OCI-LY3 (cell line): ENCODE measurements around the gene RELCH.

Experiments
- H2AFZ ChIP-seq: fragments of 200-600, 300-600 bp; shearing (Covaris generic); 2 replicates; pipeline ENCODE4 v1.6.0; 2014; ENCODE audit warnings: antibody characterized with exemption, low read depth, low read length
- H3K27ac ChIP-seq: fragments of 200-600, 300-600 bp; sonication (generic); 2 replicates; pipeline ENCODE4 v1.5.1; 2014; ENCODE audit warnings: mild to moderate bottlenecking, low read length, moderate library complexity, mixed read lengths
- H3K27me3 ChIP-seq: fragments of 200-600, 300-600 bp; sonication (generic); 2 replicates; pipeline ENCODE4 v1.6.1; 2014; ENCODE audit warnings: low read depth, low read length, mixed read lengths
- H3K36me3 ChIP-seq: fragments of 200-600, 300-600 bp; sonication (generic); replicated peaks from 2 replicates; pipeline ENCODE3; 2014; ENCODE audit warnings: low read depth, low read length, mixed read lengths
- H3K4me1 ChIP-seq: fragments of 300-600, 200-600 bp; sonication (generic); 2 replicates; pipeline ENCODE4 v1.6.1; 2014; ENCODE audit warnings: low read length, mixed read lengths
- H3K4me2 ChIP-seq: fragments of 200-600, 300-600 bp; sonication (generic); 2 replicates; pipeline ENCODE4 v1.6.1; 2014; ENCODE audit warnings: low read length, mixed read lengths
- H3K4me3 ChIP-seq: fragments of 300-600, 200-600 bp; sonication (generic); 2 replicates; pipeline ENCODE4 v1.5.1; 2014; ENCODE audit warnings: antibody characterized with exemption, mild to moderate bottlenecking, low read length, moderate library complexity
- H3K79me2 ChIP-seq: fragments of 300-600, 200-600 bp; shearing (Covaris generic); 2 replicates; pipeline ENCODE4 v1.6.1; 2014; ENCODE audit warnings: mild to moderate bottlenecking, low read length, mixed read lengths
- H3K9ac ChIP-seq: fragments of 300-600, 200-600 bp; shearing (Covaris generic); 2 replicates; pipeline ENCODE4 v1.6.0; 2014; ENCODE audit warnings: mild to moderate bottlenecking, low read length, moderate library complexity
- H3K9me3 ChIP-seq: fragments of 200-600, 300-600 bp; shearing (Covaris generic); 2 replicates; pipeline ENCODE4 v1.6.1; 2014; ENCODE audit warnings: low read length, mixed read lengths; ENCODE audit not compliant: insufficient read depth
- H4K20me1 ChIP-seq: fragments of 200-600, 300-600 bp; sonication (generic); 2 replicates; pipeline ENCODE4 v1.6.1; 2016; ENCODE audit warnings: low read length, mixed read lengths; ENCODE audit not compliant: insufficient read depth
- CTCF ChIP-seq: fragments of 200-600, 300-600 bp; sonication (generic); IDR thresholded peaks from 2 replicates; pipeline ENCODE4 v1.5.1; 2014; ENCODE audit warnings: antibody characterized with exemption, low read length, low read depth
- EZH2phosphoT487 ChIP-seq: fragments of 200-600 bp; shearing (Covaris generic); IDR thresholded peaks from 2 replicates; pipeline ENCODE4 v1.6.1; 2018; ENCODE audit warnings: antibody characterized with exemption, mixed run types, low read depth

The RELCH gene

GRCh38 chr18:62144338-62144737 is 42.7 kb upstream of the RELCH start:
- Histone ChIP-seq H4K20me1 (no peaks in the 10 kb centered on the region), H3K9me3 (no peaks in the 10 kb centered on the region), H3K36me3 (peaks cover 11% of the 10 kb centered on the region), H2AFZ (no peak overlapping the region), H3K4me3 (no peak overlapping the region), H3K4me2 (no peak overlapping the region), H3K27ac (no peak overlapping the region), H3K9ac (no peak overlapping the region), H3K4me1 (peaks cover 10% of the 10 kb centered on the region), H3K79me2 (no peaks in the 10 kb centered on the region), H3K27me3 (no peaks in the 10 kb centered on the region)
- TF ChIP-seq EZH2phosphoT487 = no peak
- TF ChIP-seq CTCF = no peak

GRCh38 chr18:62151068-62151771 is 35.8 kb upstream of the RELCH start:
- Histone ChIP-seq H3K79me2 (no peaks in the 10 kb centered on the region), H2AFZ (no peak overlapping the region), H3K4me1 (no peaks in the 10 kb centered on the region), H3K9ac (no peak overlapping the region), H3K36me3 (no peaks in the 10 kb centered on the region), H3K4me3 (no peak overlapping the region), H3K9me3 (no peaks in the 10 kb centered on the region), H4K20me1 (no peaks in the 10 kb centered on the region), H3K4me2 (no peak overlapping the region), H3K27ac (no peak overlapping the region), H3K27me3 (no peaks in the 10 kb centered on the region)
- no peak for TF ChIP-seq CTCF
- TF ChIP-seq EZH2phosphoT487 = no peak

- no peak for TF ChIP-seq CTCF
- no peaks in the 10 kb centered on the region for H3K9me3 ChIP-seq
- H3K4me3 ChIP-seq = no peak overlapping the region
These were observed 34.2 kb upstream of the RELCH start for GRCh38 chr18:62152844-62153243.

GRCh38 chr18:62157843-62158242 is 29.2 kb upstream of the RELCH start:
- Histone ChIP-seq H3K4me2 (no peak overlapping the region), H4K20me1 (no peaks in the 10 kb centered on the region), H3K36me3 (peaks cover 7% of the 10 kb centered on the region), H3K9me3 (no peaks in the 10 kb centered on the region), H3K4me1 (no peaks in the 10 kb centered on the region), H3K27ac (no peak overlapping the region), H3K4me3 (no peak overlapping the region), H3K27me3 (no peaks in the 10 kb centered on the region), H3K79me2 (no peaks in the 10 kb centered on the region), H2AFZ (no peak overlapping the region), H3K9ac (no peak overlapping the region)
- no peak for TF ChIP-seq CTCF
- TF ChIP-seq EZH2phosphoT487 = no peak

More at GRCh38 chr18:62152844-62153243, 34.2 kb upstream of the RELCH start:
- H3K4me1 ChIP-seq = no peaks in the 10 kb centered on the region
- H3K27ac ChIP-seq = no peak overlapping the region
- H3K36me3 ChIP-seq = peaks cover 4% of the 10 kb centered on the region
- H3K79me2 ChIP-seq = no peaks in the 10 kb centered on the region
- H3K27me3 ChIP-seq = no peaks in the 10 kb centered on the region
- H3K4me2 ChIP-seq = no peak overlapping the region
- no peak overlapping the region for H3K9ac ChIP-seq
- H4K20me1 ChIP-seq = no peaks in the 10 kb centered on the region
- H2AFZ ChIP-seq = no peak overlapping the region
